Fibroblast of skin of left quadriceps (primary cell): ENCODE data around the gene TIGIT.

Experiments used
- DNase-seq, 2 experiments: peaks; one replicate each; pipeline ENCODE4 v3.0.0-alpha.2; 2013; ENCODE audit warnings: low read depth in 2 of 2

TIGIT gene

GRCh38 chr3:114351123-114351821, 57.4 kb downstream of the TIGIT start:
- no peak for DNase-seq

- DNase-seq = no peak
Observed at GRCh38 chr3:114351822-114352145, 58.0 kb downstream of the TIGIT start.

GRCh38 chr3:114355653-114356052, 61.8 kb downstream of the TIGIT start:
- DNase-seq = no peak

GRCh38 chr3:114356066-114356465, 62.2 kb downstream of the TIGIT start:
- no peak for DNase-seq

- DNase-seq = no peak
Observed at GRCh38 chr3:114356525-114356924, 62.7 kb downstream of the TIGIT start.
